ENCODE measurements around the gene CEP112.

DNA sequence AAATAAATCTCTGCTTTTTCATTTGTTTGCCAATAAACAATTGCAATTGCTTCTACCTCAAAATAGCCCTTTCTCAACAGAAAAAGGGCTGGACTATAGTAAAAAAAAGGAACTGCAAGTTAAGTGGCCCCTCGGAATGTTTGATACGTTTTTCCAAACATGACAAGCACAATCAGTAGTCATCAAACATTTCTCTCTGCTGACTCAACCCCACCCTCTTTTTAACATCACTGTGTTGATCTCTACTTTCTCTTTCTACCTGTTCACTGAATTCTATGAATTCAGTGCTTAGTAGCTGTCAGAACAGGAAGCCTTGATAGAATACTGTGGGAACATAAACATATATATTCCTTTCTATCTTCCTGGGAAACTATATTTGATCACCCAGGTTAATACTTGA, 514.0 kb downstream of the CEP112 start:
- TF ChIP-seq GATA2 (IDR thresholded peaks at IDR 0.05; ENCODE audit: insufficient read depth, insufficient read length, low read depth, low read length) (no peak), POLR2A (IDR thresholded peaks at IDR 0.05; ENCODE audit: low read depth, low read length) (no peak), EZH2 (IDR thresholded peaks at IDR 0.05; ENCODE audit: borderline replicate concordance, low read depth, low read length, severe bottlenecking) (no peak), JUN (IDR thresholded peaks at IDR 0.05; ENCODE audit: borderline replicate concordance, insufficient read depth, insufficient read length, low read depth) (no peak)
- TF ChIP-seq, protein P1, sequence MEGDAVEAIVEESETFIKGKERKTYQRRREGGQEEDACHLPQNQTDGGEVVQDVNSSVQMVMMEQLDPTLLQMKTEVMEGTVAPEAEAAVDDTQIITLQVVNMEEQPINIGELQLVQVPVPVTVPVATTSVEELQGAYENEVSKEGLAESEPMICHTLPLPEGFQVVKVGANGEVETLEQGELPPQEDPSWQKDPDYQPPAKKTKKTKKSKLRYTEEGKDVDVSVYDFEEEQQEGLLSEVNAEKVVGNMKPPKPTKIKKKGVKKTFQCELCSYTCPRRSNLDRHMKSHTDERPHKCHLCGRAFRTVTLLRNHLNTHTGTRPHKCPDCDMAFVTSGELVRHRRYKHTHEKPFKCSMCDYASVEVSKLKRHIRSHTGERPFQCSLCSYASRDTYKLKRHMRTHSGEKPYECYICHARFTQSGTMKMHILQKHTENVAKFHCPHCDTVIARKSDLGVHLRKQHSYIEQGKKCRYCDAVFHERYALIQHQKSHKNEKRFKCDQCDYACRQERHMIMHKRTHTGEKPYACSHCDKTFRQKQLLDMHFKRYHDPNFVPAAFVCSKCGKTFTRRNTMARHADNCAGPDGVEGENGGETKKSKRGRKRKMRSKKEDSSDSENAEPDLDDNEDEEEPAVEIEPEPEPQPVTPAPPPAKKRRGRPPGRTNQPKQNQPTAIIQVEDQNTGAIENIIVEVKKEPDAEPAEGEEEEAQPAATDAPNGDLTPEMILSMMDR (IDR thresholded peaks at IDR 0.05; ENCODE audit: extremely low read depth in 1 of 2, insufficient read depth in 1 of 2, low read depth in 1 of 2, low read length in 2 of 2): no peak
- TF ChIP-seq, protein P2, sequence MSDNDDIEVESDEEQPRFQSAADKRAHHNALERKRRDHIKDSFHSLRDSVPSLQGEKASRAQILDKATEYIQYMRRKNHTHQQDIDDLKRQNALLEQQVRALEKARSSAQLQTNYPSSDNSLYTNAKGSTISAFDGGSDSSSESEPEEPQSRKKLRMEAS (IDR thresholded peaks at IDR 0.05; ENCODE audit: insufficient read depth, insufficient read length): no peak

All from endothelial cell of umbilical vein (primary cell).